ENCODE results near the gene NOP56.

DNA sequence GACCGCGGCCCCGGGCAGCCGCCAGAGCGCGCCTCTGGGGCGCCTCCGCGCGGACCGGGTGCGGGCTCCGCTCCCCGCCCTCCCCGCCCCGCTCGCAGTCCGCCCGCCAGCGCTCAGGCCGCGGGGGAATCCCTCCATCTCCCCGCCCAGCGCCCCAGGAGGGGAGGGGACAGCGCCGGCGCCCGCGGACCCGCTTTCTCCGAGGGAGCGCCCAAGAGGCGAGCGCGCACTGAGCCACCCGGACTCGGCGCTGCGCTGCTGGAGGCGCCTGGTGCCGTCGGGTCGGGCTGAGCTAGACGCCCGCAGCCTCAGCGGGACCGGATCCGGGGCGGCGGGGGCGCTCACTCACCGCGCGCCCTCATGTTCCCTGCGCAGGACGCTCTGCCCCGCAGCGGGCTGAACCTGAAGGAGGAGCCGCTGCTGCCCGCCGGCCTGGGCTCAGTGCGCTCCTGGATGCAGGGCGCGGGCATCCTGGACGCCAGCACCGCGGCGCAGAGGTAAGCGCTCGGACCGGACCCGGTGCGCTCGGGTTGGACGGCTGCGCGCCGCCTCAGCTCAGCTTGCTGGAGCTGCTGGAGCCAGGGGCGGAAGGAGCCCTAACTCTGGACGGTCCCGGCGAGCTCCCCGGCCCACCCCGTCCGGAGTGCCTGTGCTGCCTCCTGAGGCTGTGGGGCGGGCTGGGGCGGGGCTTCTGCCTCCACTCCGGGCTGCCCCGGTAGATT is 41.0 kb downstream of the NOP56 start:
- TF ChIP-seq, protein P1, sequence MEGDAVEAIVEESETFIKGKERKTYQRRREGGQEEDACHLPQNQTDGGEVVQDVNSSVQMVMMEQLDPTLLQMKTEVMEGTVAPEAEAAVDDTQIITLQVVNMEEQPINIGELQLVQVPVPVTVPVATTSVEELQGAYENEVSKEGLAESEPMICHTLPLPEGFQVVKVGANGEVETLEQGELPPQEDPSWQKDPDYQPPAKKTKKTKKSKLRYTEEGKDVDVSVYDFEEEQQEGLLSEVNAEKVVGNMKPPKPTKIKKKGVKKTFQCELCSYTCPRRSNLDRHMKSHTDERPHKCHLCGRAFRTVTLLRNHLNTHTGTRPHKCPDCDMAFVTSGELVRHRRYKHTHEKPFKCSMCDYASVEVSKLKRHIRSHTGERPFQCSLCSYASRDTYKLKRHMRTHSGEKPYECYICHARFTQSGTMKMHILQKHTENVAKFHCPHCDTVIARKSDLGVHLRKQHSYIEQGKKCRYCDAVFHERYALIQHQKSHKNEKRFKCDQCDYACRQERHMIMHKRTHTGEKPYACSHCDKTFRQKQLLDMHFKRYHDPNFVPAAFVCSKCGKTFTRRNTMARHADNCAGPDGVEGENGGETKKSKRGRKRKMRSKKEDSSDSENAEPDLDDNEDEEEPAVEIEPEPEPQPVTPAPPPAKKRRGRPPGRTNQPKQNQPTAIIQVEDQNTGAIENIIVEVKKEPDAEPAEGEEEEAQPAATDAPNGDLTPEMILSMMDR (IDR thresholded peaks at IDR 0.05) = no peak
- TF ChIP-seq POLR2A (IDR thresholded peaks at IDR 0.05) = no peak
